Astrocyte of the cerebellum (primary cell): Measurements from ENCODE around the gene INSM2.

Source experiments
- DNase-seq: peaks from one replicate; pipeline ENCODE4 v3.0.0-alpha.2; 2011; ENCODE audit warnings: low read depth
- H3K4me3 ChIP-seq: 2 replicates; pipeline ENCODE4 v1.5.1; 2011; ENCODE audit warnings: mild to moderate bottlenecking, low read depth, low read length, moderate library complexity
- CTCF ChIP-seq: IDR thresholded peaks from 2 replicates; pipeline ENCODE4 v1.5.1; 2012; ENCODE audit warnings: low read length, low read depth, moderate library complexity, mild to moderate bottlenecking; ENCODE audit errors: missing control alignments
- in situ Hi-C: cut with HindIII; loops from 2 replicates; pipeline ENCODE4 v1.10.0; 2017; ENCODE audit warnings: low sequenced_read_pairs

INSM2 gene

DNA sequence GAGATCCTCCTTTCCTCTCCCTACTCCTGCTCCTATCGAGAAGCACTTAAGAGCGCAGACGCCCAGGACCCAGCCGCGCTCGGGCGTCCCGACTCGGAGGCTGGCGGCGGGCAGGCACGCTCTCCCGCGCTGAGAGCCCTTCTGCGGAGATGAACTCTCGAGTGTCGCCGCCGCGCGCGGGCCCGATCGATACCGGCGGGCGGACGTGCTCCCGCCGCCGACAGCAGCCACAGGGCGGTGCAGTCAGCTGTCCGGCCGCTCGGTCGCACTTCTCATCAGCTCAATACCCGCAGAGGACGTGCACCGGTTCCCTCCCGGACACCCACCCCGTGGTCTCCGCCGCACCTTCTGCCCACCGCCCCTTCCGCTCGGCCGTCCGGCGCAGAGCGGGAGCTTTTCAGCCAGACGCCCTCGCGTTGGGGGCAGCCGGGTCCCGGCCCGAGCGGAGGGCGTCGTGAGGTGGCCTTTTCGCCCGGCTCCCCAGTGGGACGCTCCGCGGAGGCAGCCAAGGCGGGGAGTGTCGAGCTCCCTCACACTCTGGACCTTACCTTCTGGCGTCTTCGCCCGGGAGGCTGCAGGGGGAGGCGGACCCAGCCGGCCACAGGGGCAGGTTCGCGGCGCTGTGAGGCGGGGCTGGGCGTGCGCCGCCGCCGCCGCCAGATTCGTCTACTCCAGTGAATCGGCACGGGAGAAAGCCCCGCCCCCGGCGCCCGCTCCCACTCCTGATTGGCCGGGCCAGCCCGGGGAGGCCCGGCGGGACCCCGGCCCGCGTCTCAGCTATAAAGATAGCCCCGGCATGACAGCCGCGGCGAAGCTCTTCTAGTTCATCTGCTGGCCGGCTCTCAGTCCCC, at the start of gene INSM2:
INSM2 (plus strand) TSS at position 808 of the 851 bp plus-strand sequence. CDS start 89 bp downstream, outside the sequence.
- peak; percentile 8 for DNase-seq
- in situ Hi-C loops = no loop called here
- peak; percentile 18 for TF ChIP-seq CTCF
- peak within 1 kb of the TSS; percentile 55 for H3K4me3 ChIP-seq

GRCh38 chr14:35492569-35493014, 41.4 kb upstream of the INSM2 start:
- TF ChIP-seq CTCF = no peak
- in situ Hi-C loops = no loop called here
- H3K4me3 ChIP-seq = no peak overlapping the region
- DNase-seq = no peak

DNA sequence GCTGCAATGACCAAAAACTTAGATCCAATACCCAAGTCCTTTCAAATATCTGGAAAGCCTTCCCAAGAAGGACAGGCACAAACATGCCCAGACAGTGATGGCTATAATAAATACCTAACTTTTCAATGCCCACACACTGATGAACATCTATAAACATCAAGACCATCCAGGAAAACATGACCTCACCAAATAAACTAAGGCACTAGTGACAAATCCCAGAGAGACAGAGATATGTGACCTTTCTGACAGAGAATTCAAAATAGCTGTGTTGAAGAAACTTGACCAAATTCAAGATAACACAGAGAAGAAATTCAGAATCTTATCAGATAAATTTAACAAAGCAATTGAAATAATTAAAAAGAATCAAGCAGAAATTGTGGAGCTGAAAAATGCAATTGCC, 38.7 kb upstream of the INSM2 start:
- no peak for TF ChIP-seq CTCF
- in situ Hi-C loops = no loop called here
- no peak for DNase-seq
- no peak overlapping the region for H3K4me3 ChIP-seq

- TF ChIP-seq CTCF = no peak
- H3K4me3 ChIP-seq = no peak overlapping the region
- in situ Hi-C loops = no loop called here
- no peak for DNase-seq
Observed at GRCh38 chr14:35499180-35499579, 34.8 kb upstream of the INSM2 start.

DNA sequence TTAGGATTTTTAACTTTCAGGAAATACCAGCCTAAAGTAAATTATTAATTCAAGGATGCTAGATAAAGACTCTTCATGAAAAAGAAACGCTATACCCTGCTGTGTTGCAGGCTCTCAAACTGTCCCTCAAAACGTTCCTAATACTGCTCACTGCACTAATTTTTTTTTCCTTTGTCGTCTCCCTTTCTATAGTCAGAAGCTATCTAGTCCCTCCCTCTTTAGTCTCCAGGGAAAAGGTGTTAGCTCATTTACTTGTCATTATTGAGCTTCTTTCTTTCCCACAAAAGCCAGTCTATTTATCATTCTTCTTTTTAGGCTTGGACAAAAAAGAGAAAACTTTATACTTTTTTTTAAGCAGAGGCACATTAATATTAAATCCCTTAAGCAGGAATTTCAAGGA, 30.3 kb upstream of the INSM2 start:
- in situ Hi-C loops = no loop called here

DNA sequence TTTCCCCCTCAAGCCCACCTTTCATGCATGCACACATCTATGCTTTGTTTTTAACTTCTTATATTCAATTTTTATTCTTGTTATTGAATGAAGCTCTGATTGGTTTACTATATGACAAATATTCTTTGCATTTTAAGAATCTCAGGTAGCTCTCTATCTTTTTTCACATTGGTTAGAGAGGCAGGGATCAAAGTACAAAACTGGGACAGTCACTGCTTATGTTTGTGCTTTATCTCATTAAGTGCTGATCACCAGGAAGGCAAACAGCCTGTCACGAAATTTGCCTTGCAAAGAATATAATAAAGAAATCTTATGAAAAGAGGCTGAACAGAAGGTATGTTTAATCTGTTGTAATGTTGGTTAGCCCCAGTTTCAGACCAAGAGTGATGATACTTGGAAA, 29.7 kb upstream of the INSM2 start:
- no peak for TF ChIP-seq CTCF
- in situ Hi-C loops = no loop called here
- no peak for DNase-seq
- H3K4me3 ChIP-seq = no peak overlapping the region

More for the DNA sequence above, 30.3 kb upstream of the INSM2 start:
- H3K4me3 ChIP-seq = no peak overlapping the region
- TF ChIP-seq CTCF = no peak
- no peak for DNase-seq
